ENCODE results near the gene PCK2.

Gene PCK2

DNA sequence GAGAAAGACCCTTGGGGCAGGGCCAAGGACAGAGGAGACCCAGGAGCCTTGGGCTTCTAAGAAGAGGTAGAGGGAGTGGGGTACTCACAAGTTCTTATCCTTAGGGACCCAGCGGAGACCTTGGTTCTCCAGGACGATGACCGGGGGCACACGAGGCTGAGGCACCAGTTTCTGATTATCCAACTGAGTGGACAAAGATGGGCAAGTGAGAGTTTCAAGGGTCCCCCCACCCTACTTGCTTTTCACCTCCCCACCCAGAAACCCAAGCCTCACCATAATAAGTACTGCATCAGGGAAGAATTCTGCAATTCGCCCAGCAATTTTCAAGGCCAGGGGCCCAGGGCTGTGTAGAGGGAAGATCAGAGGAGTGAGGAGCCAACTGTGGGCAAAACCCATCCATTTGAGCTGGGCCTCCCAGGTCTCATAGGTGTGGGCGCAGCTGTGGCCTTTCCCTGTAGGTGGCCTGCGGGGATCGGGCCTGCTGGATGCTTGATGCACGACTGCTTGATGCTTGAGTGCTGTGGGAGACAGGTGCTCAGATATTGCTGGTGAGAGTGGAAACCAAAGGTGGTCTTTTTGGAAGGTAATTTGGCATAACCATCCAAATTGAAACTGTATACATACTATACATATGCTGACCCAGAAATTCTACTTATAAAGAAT, 45.3 kb downstream of the PCK2 start:
- no peak for DNase-seq

GRCh38 chr14:24141097-24141880, 47.2 kb downstream of the PCK2 start, which contains the start of gene EMC9:
EMC9 (minus strand) TSS chr14:24141591; CDS start chr14:24141304, 287 bp downstream.
- DNase-seq: peak; percentile 94

GRCh38 chr14:24143511-24143910, 49.4 kb downstream of the PCK2 start:
- no peak for DNase-seq

DNA sequence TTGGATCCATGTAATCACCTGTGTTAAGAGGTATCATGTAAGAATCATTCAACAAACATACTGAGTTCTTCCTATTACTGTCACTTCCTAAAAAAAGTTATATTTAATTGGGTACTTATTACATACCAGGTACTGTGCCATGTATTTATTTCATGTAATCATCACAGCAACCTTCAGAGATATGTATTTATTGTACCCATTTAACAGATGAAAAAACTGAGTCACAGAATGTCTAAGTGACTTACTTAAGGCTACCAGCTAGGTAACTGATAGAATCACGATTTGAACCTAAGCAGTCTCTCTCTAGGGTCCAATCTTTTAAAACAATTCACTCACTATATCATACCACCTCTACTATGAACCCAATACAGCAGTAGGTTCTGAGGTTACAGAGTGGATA, 50.3 kb downstream of the PCK2 start:
- DNase-seq: no peak

- no peak for DNase-seq
Observed at GRCh38 chr14:24145219-24145618, 51.1 kb downstream of the PCK2 start.

DNA sequence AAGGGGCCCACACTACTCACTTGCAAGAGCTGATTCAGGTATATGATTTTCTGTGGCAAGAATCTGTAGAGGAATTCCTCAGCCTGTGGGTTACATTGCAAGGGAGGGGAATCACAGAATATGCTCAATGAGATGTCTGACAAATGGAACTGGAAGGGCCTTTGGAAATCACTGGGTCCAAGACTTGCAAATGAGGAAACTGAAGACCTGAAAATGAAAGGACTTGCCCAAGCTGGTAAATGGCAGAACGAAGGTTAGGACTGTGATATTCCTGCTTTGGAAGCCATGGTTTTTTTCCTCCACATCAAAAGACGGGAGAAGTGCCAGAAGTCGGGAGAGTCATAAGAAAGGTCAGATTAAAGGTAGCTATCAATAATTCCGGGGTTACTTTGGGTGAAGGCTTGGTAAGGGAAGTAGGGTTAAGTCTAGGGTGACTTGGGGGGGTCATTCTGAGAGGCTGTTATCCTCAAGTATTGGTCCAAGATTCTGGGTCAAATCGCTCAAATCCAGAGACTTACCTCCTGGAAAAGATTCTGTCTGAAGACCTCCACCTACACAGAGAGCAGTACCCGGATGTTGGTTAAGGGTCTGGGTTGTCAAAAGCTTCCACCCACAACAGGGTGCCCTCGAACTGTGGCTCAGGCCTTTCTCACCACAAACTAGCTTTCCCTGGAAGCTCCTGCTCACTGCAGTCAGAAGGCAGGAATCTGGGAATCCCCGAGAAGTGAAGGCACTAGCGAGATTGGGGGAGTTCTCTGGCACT, 51.8 kb downstream of the PCK2 start:
- no peak for DNase-seq

DNA sequence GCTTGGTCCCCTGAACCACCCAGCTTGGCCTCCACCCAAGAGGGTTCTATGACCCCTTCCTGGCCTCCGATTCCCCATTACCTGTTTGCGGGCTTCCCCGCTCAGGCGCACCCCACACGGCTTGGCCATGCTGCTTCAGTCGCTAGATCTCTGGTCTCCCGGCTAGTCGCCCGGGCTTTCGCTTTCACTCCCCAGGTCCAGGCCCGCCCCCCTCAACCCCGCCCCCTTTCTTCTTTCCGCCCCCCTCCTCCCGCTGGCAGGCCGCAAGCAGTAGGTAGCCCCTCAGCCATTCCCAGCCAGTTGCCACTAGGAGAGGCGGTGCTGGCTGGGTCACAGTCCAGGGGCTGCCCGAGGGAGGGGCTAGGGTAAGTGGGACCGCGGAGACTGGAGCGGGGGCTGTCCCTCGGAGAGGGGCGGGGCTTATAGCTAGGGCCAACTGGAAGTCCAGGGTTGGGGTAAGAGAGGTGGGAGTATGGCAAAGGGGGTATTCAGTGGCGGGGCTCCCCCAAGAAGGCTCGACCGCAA, 52.4 kb downstream of the PCK2 start, which contains the start of gene PSME2:
TSS of gene PSME2 (minus strand) at position 158 of the 525 bp plus-strand sequence. CDS start at position 129, 29 bp downstream.
- DNase-seq: peak; percentile 67

DNA sequence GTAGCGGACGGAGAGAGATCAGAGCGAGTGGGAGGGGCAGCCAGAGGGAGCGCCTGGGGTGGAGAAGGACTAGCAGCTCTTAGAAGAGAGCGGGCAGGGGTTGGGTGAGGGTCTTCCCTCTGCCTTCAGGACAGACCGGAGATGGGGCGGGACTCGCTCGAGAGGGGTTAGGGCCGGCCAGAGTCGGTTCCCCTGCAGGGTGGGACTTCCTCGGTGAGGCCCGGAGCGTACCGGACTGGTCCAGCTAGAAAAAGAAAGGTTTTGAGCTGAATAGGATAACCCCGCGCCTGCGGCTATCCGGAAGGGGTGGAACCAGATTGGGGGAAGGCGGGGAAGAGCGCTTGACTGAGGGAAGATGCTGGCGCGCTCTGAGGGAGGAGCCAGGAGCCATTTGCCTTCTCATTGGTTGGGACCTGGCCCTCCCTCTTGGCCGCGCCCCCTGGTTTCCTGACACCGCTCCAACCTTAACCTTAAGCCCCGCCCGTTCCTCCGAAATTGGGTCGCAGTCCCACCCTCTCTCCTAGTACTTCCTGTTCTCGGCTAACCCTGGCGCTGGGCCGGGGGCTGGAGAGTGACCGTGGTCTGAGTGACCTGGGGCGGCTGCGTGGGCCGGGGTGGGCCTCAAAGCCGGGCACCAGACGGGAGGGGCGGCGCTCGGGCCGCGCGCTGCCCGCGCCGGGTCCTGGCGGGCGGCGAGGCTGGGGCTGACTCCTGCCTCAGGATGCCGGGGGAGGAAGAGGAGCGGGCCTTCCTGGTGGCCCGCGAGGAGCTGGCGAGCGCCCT, 53.1 kb downstream of the PCK2 start, which contains the start of gene RNF31:
TSS of gene RNF31 (plus strand) at position 521 of the 783 bp plus-strand sequence. CDS start at position 722, 201 bp downstream.
- DNase-seq: peak; percentile 67

DNA sequence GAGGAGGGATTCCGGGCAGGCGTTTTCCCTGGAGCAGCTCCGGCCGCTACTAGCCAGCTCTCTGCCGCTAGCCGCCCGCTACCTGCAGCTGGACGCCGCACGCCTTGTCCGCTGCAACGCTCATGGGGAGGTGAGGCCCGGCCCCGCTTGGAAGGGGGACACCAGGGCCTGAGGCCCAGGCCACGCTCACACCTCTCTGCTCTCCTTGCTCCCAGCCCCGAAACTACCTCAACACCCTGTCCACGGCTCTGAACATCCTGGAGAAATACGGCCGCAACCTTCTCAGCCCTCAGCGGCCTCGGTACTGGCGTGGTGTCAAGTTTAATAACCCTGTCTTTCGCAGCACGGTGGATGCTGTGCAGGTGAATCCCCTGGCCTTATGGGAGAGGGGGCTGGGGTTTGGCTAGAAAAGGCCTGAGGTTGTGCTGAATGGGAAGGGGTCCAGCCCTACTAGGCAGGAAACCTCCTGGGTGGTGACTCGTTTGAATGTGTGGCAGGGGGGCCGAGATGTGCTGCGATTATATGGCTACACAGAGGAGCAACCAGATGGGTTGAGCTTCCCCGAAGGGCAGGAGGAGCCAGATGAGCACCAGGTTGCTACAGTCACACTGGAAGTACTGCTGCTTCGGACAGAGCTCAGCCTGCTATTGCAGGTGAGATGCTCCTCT, 53.8 kb downstream of the PCK2 start:
- no peak for DNase-seq

GRCh38 chr14:24149302-24149969, 55.3 kb downstream of the PCK2 start:
- DNase-seq: no peak

GRCh38 chr14:24150061-24150460, 56.0 kb downstream of the PCK2 start:
- DNase-seq: no peak

DNA sequence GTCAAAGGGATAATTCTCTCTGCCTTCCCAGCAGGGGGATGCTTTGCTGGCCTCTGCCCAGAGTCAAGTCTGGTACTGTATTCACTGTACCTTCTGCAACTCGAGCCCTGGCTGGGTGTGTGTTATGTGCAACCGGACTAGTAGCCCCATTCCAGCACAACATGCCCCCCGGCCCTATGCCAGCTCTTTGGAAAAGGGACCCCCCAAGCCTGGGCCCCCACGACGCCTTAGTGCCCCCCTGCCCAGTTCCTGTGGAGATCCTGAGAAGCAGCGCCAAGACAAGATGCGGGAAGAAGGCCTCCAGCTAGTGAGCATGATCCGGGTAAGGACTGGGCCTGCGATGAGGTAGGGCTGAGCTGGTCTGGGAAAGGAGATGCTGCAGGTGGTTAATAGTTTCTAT, 56.5 kb downstream of the PCK2 start:
- no peak for DNase-seq

GRCh38 chr14:24150993-24151392, 56.9 kb downstream of the PCK2 start:
- no peak for DNase-seq

GRCh38 chr14:24151404-24152080, 57.4 kb downstream of the PCK2 start:
- DNase-seq: no peak
